GM23338 (cell line): Measurements from ENCODE around the gene TUBD1. TPM values are rescaled to one million over a fixed set of nuclear protein-coding genes. Genes with fewer than 3 reads are reported as not detected.

Source experiments
- ATAC-seq: fragments of 200-7000 bp; cut with Tn5 transposase; 3 replicates; pipeline ENCODE4 v1.9.1; 2020
- DNase-seq: peaks from one replicate; pipeline ENCODE4 v3.0.0-alpha.2; 2015; ENCODE audit warnings: low spot score
- H2AFZ ChIP-seq: fragments of 200-600 bp; sonication (generic); 2 replicates; pipeline ENCODE4 v1.8.0; 2016; ENCODE audit warnings: antibody characterized with exemption, mild to moderate bottlenecking, moderate library complexity
- H3F3A ChIP-seq: fragments of 200-600 bp; sonication (generic); replicated peaks from 2 replicates; pipeline ENCODE4 v1.8.0; 2017; ENCODE audit warnings: antibody characterized with exemption, mixed run types, low read depth
- H3K27ac ChIP-seq: fragments of 200-600 bp; sonication (generic); 2 replicates; pipeline ENCODE4 v1.6.1; 2016; ENCODE audit warnings: low read depth
- H3K27me3 ChIP-seq: fragments of 200-600 bp; sonication (generic); 2 replicates; pipeline ENCODE4 v1.8.0; 2016; ENCODE audit warnings: mild to moderate bottlenecking, mixed run types, moderate library complexity; ENCODE audit not compliant: insufficient read depth
- H3K36me3 ChIP-seq: fragments of 200-600 bp; sonication (generic); 2 replicates; pipeline ENCODE4 v1.8.0; 2016; ENCODE audit warnings: mild to moderate bottlenecking; ENCODE audit not compliant: insufficient read depth
- H3K4me1 ChIP-seq: fragments of 200-600 bp; sonication (generic); 2 replicates; pipeline ENCODE4 v1.8.0; 2016; ENCODE audit warnings: mild to moderate bottlenecking, moderate library complexity; ENCODE audit not compliant: insufficient read depth
- H3K4me2 ChIP-seq: fragments of 200-600 bp; sonication (generic); 2 replicates; pipeline ENCODE4 v1.7.1; 2017; ENCODE audit warnings: mixed run types
- H3K4me3 ChIP-seq: fragments of 200-600 bp; sonication (generic); 2 replicates; pipeline ENCODE4 v1.6.1; 2016; ENCODE audit warnings: mixed run types
- H3K79me2 ChIP-seq: fragments of 200-600 bp; sonication (generic); replicated peaks from 2 replicates; pipeline ENCODE4 v1.8.0; 2017; ENCODE audit warnings: mild to moderate bottlenecking; ENCODE audit not compliant: insufficient read depth
- H3K9me2 ChIP-seq: fragments of 200-600 bp; sonication (generic); 2 replicates; pipeline ENCODE4 v1.8.0; 2017; ENCODE audit not compliant: insufficient read depth
- H4K20me1 ChIP-seq: fragments of 200-600 bp; sonication (generic); replicated peaks from 2 replicates; pipeline ENCODE4 v1.8.0; 2017; ENCODE audit warnings: mild to moderate bottlenecking; ENCODE audit not compliant: insufficient read depth
- H3K27ac Mint-ChIP-seq: 2 replicates; pipeline ENCODE4 v1.8.0; 2020; ENCODE audit warnings: inconsistent platforms, mild to moderate bottlenecking, moderate library complexity, mixed read lengths
- H3K27me3 Mint-ChIP-seq: 3 replicates; pipeline ENCODE4 v1.8.0; 2022; ENCODE audit warnings: low read depth, mild to moderate bottlenecking, moderate library complexity, mixed read lengths, inconsistent platforms; ENCODE audit not compliant: insufficient read depth, poor library complexity
- H3K36me3 Mint-ChIP-seq: 3 replicates; pipeline ENCODE4 v1.8.0; 2021; ENCODE audit warnings: low read depth, mild to moderate bottlenecking, inconsistent platforms, moderate library complexity, mixed read lengths
- H3K4me1 Mint-ChIP-seq: 3 replicates; pipeline ENCODE4 v1.8.0; 2020; ENCODE audit warnings: mild to moderate bottlenecking, inconsistent platforms, mixed read lengths
- H3K4me3 Mint-ChIP-seq: 3 replicates; pipeline ENCODE4 v1.8.0; 2021; ENCODE audit warnings: moderate library complexity, mild to moderate bottlenecking, inconsistent platforms, mixed read lengths
- H3K9me3 Mint-ChIP-seq: 3 replicates; pipeline ENCODE4 v1.8.0; 2020; ENCODE audit warnings: moderate library complexity, mild to moderate bottlenecking, inconsistent platforms, mixed read lengths
- CREB1 ChIP-seq: fragments of 250-450 bp; sonication (Bioruptor Pico); IDR thresholded peaks from 2 replicates; pipeline ENCODE4 v1.5.0; 2020; ENCODE audit warnings: low read depth, mild to moderate bottlenecking, moderate library complexity
- EZH2 ChIP-seq: fragments of 200-600 bp; sonication (generic); IDR thresholded peaks from one replicate; pipeline ENCODE4 v1.8.0; 2017; ENCODE audit warnings: antibody characterized with exemption, mild to moderate bottlenecking, low read depth; ENCODE audit not compliant: unreplicated experiment
- EZH2phosphoT487 ChIP-seq: fragments of 200-600 bp; sonication (generic); IDR thresholded peaks from one replicate; pipeline ENCODE4 v1.8.1; 2018; ENCODE audit warnings: antibody characterized with exemption; ENCODE audit not compliant: unreplicated experiment
- JUNB ChIP-seq: IDR thresholded peaks from one replicate; pipeline ENCODE4 v1.6.1; 2016; ENCODE audit warnings: antibody characterized with exemption; ENCODE audit not compliant: unreplicated experiment
- NANOG ChIP-seq: IDR thresholded peaks from 2 replicates; pipeline ENCODE4 v1.6.1; 2016; ENCODE audit warnings: antibody characterized with exemption, borderline replicate concordance
- POLR2AphosphoS5 ChIP-seq: IDR thresholded peaks from 2 replicates; pipeline ENCODE4 v1.6.1; 2016; ENCODE audit warnings: antibody characterized with exemption, low read depth
- REST ChIP-seq: IDR thresholded peaks from one replicate; pipeline ENCODE4 v1.6.1; 2018; ENCODE audit warnings: antibody characterized with exemption; ENCODE audit not compliant: unreplicated experiment
- STAT1 ChIP-seq: IDR thresholded peaks from one replicate; pipeline ENCODE4 v1.6.1; 2016; ENCODE audit warnings: antibody characterized with exemption; ENCODE audit not compliant: unreplicated experiment
- ZNF114 ChIP-seq: fragments of 250-450 bp; sonication (Bioruptor Pico); IDR thresholded peaks from 2 replicates; pipeline ENCODE4 v1.5.0; 2020; ENCODE audit warnings: mild to moderate bottlenecking, moderate library complexity
- ZNF331 ChIP-seq: fragments of 250-450 bp; sonication (Bioruptor Pico); IDR thresholded peaks from 2 replicates; pipeline ENCODE4 v1.5.0; 2020; ENCODE audit warnings: low read depth, mild to moderate bottlenecking, moderate library complexity
- ZNF462 ChIP-seq: fragments of 250-450 bp; sonication (Bioruptor Pico); IDR thresholded peaks from 2 replicates; pipeline ENCODE4 v1.5.0; 2020; ENCODE audit warnings: mild to moderate bottlenecking, moderate library complexity
- polyA plus RNA-seq: library from polyadenylated mRNA; unstranded; fragments of >200 nt; fragmentation: Nextera tagmentation; extraction: Ambion mirVana; gene quantifications from 2 replicates; pipeline ENCODE4 v1.2.1, GENCODE V29; 2016
- total RNA-seq: library from RNA; depleted of rRNA; stranded (reverse); fragments of >200 nt; shearing (Covaris generic); gene quantifications from 2 replicates; pipeline ENCODE4 v1.2.3, GENCODE V29; 2014
- TF ChIP-seq, protein P1 (sequence below), 2 experiments: fragments of 200-600 bp in 1 of 2; sonication (generic) in 1 of 2; conservative IDR thresholded peaks; 2 replicates each; pipeline versions ENCODE4 v1.5.1 to v1.6.1; 2016 to 2017; ENCODE audit warnings: antibody characterized with exemption in 2 of 2, low read depth in 2 of 2, mild to moderate bottlenecking in 2 of 2, moderate library complexity in 1 of 2
- TF ChIP-seq, protein P2 (sequence below): IDR thresholded peaks from 2 replicates; pipeline ENCODE4 v1.6.1; 2016; ENCODE audit warnings: antibody characterized with exemption

The TUBD1 gene
- total and polyA plus RNA-seq, 2 experiments from 2014 or later: 11.6 to 13.8 TPM

DNA sequence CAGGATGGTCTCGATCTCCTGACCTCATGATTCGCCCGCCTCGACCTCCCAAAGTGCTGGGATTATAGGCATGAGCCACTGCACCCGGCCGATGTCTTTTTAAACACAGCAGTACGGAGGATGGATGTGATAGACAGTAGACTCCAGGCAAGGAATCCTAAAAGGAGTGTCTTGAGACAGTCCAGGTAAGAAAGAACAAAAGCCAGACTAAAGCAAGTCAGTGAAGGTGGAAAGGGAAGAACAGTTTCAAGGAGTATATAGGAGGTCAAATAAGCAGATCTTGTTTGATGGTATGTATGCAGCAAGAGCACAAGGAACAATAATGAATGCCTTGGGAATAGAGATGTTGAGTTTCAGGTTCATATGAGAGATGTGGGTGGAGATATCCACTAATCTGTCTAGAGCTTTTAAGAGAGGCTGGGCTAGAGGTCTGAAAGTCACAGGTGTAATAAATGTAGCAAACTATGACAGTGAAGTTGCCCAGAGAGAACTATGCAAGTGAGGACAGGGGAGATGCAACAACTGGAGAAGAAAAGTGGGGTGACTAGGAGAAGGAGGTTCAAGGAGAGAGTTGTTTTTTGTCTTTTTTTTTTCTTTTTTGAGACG lies 4.5 kb downstream of the TUBD1 start:
- DNase-seq: no peak
- Histone ChIP-seq H3K4me3 (no peak overlapping the region), H3K27ac (no peak overlapping the region), H3K4me1 (no peaks in the 10 kb centered on the region), H3K27me3 (no peaks in the 10 kb centered on the region), H3F3A (peaks cover 6% of the 10 kb centered on the region; the same call in 1 of the 2 replicates), H3K79me2 (peaks cover 19% of the 10 kb centered on the region), H4K20me1 (no peaks in the 10 kb centered on the region; the same call in 1 of the 2 replicates), H3K4me2 (no peak overlapping the region), H2AFZ (no peak overlapping the region), H3K9me2 (no peaks in the 10 kb centered on the region), H3K36me3 (peaks cover 9% of the 10 kb centered on the region)
- ATAC-seq: no peak
- H3K27me3 Mint-ChIP-seq: peaks cover 8% of the 10 kb centered on the region
- peaks cover 2% of the 10 kb centered on the region; the same call in 2 of the 3 replicates for H3K4me1 Mint-ChIP-seq
- no peak overlapping the region for H3K4me3 Mint-ChIP-seq
- H3K27ac Mint-ChIP-seq: no peak overlapping the region
- peaks cover 45% of the 10 kb centered on the region for H3K36me3 Mint-ChIP-seq
- TF ChIP-seq EZH2phosphoT487 (no peak), STAT1 (no peak), EZH2 (no peak), POLR2AphosphoS5 (no peak), REST (no peak), JUNB (no peak), ZNF331 (no peak), ZNF114 (CRISPR knock-in tag) (no peak), NANOG (no peak), CREB1 (CRISPR knock-in tag) (no peak), ZNF462 (no peak)
- TF ChIP-seq, protein P1, sequence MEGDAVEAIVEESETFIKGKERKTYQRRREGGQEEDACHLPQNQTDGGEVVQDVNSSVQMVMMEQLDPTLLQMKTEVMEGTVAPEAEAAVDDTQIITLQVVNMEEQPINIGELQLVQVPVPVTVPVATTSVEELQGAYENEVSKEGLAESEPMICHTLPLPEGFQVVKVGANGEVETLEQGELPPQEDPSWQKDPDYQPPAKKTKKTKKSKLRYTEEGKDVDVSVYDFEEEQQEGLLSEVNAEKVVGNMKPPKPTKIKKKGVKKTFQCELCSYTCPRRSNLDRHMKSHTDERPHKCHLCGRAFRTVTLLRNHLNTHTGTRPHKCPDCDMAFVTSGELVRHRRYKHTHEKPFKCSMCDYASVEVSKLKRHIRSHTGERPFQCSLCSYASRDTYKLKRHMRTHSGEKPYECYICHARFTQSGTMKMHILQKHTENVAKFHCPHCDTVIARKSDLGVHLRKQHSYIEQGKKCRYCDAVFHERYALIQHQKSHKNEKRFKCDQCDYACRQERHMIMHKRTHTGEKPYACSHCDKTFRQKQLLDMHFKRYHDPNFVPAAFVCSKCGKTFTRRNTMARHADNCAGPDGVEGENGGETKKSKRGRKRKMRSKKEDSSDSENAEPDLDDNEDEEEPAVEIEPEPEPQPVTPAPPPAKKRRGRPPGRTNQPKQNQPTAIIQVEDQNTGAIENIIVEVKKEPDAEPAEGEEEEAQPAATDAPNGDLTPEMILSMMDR (conservative IDR thresholded peaks at IDR 0.05; ENCODE audit: low read depth in 2 of 2): no peak
- TF ChIP-seq, protein P2, sequence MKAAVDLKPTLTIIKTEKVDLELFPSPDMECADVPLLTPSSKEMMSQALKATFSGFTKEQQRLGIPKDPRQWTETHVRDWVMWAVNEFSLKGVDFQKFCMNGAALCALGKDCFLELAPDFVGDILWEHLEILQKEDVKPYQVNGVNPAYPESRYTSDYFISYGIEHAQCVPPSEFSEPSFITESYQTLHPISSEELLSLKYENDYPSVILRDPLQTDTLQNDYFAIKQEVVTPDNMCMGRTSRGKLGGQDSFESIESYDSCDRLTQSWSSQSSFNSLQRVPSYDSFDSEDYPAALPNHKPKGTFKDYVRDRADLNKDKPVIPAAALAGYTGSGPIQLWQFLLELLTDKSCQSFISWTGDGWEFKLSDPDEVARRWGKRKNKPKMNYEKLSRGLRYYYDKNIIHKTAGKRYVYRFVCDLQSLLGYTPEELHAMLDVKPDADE: no peak
- no peaks in the 10 kb centered on the region for H3K9me3 Mint-ChIP-seq
